GM12873 (cell line): ENCODE measurements around the gene PFKP.

ENCODE experiments used
- TF ChIP-seq, protein P1 (sequence below): IDR thresholded peaks from 2 replicates; pipeline ENCODE4 v1.5.1; 2012; ENCODE audit warnings: low read depth, mild to moderate bottlenecking, moderate library complexity, low read length, control low read depth; ENCODE audit not compliant: insufficient read depth; ENCODE audit errors: missing control alignments

Gene PFKP

DNA sequence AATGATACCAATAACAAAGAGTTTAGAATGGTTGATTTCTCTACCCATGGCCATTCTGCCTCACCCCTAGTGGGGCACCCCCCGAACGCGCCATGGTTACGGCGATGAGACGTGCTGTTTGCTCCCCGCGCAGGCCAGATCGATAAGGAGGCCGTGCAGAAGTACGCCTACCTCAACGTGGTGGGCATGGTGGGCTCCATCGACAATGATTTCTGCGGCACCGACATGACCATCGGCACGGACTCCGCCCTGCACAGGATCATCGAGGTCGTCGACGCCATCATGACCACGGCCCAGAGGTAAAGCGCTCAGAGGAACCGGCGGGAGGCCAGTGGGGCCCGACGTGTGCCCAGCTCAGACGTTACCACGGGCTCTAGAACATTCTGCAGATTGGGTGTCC is 36.3 kb downstream of the PFKP start:
- TF ChIP-seq, protein P1, sequence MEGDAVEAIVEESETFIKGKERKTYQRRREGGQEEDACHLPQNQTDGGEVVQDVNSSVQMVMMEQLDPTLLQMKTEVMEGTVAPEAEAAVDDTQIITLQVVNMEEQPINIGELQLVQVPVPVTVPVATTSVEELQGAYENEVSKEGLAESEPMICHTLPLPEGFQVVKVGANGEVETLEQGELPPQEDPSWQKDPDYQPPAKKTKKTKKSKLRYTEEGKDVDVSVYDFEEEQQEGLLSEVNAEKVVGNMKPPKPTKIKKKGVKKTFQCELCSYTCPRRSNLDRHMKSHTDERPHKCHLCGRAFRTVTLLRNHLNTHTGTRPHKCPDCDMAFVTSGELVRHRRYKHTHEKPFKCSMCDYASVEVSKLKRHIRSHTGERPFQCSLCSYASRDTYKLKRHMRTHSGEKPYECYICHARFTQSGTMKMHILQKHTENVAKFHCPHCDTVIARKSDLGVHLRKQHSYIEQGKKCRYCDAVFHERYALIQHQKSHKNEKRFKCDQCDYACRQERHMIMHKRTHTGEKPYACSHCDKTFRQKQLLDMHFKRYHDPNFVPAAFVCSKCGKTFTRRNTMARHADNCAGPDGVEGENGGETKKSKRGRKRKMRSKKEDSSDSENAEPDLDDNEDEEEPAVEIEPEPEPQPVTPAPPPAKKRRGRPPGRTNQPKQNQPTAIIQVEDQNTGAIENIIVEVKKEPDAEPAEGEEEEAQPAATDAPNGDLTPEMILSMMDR: no peak

GRCh38 chr10:3104251-3104918 is 37.0 kb downstream of the PFKP start:
- TF ChIP-seq, protein P1: no peak

- TF ChIP-seq, protein P1: no peak
Observed at GRCh38 chr10:3105166-3105565, 37.8 kb downstream of the PFKP start.

GRCh38 chr10:3105905-3106304 is 38.6 kb downstream of the PFKP start:
- TF ChIP-seq, protein P1: no peak

GRCh38 chr10:3106928-3107425 is 39.6 kb downstream of the PFKP start:
- TF ChIP-seq, protein P1: no peak

GRCh38 chr10:3107426-3107961 is 40.1 kb downstream of the PFKP start:
- TF ChIP-seq, protein P1: no peak

DNA sequence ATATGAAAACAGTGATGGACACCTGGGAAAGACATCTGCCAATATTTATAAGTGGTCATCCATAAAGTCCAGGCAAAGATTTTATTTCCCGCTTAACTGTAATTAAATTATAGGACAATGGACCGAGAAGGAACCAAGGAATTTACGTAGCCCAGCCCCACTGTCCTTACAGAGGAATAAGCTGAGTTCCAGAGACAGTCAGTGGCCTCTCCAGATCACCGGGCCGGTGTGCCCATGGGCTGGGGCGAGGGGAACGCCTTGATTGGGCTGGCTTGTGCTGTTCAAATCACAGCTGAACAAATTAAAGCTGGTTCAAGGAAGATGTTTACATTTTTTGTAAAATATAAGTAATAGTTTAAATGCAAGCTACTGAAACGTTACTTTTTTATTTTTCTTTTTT is 40.7 kb downstream of the PFKP start:
- TF ChIP-seq, protein P1: no peak
